Caco-2 (cell line): ENCODE measurements around the gene SHMT2. TPM values are rescaled to one million over a fixed set of nuclear protein-coding genes. Genes with fewer than 3 reads are reported as not detected.

Experiments
- BruUV-seq: library from RNA; stranded (reverse); fragments of 400-500 nt; replicated peaks from 2 replicates; lab custom pipeline; 2021; lab: Mats Ljungman, UMichigan
- CTCF ChIA-PET: fragments of 300-600 bp; sonication (Branson Sonifier 250); formaldehyde crosslinking; loops from one replicate; lab custom pipeline; 2022; ENCODE audit warnings: antibody characterized with exemption; lab: Charles Lee
- POLR2A ChIA-PET: fragments of 300-600 bp; sonication (Branson Sonifier 250); formaldehyde crosslinking; loops from one replicate; lab custom pipeline; 2022; ENCODE audit warnings: antibody characterized with exemption; lab: Charles Lee
- DNase-seq, 2 experiments: peaks; one replicate each; pipeline versions ENCODE4 v3.0.0 to v3.0.0-alpha.2; 2020 to 2022
- H3K27me3 ChIP-seq: replicated peaks from 2 replicates; pipeline ENCODE4 v1.6.0; 2011; ENCODE audit warnings: low read length; ENCODE audit not compliant: control insufficient read depth, insufficient read depth
- H3K36me3 ChIP-seq: 2 replicates; pipeline ENCODE4 v1.5.1; 2011; ENCODE audit warnings: low read length; ENCODE audit not compliant: control insufficient read depth, insufficient read depth
- H3K4me1 ChIP-seq: fragments of 250-450 bp; sonication (Bioruptor Pico); 2 replicates; pipeline ENCODE4 v1.5.1; 2020; ENCODE audit warnings: mild to moderate bottlenecking
- H3K4me3 ChIP-seq: 2 replicates; pipeline ENCODE4 v1.5.1; 2011; ENCODE audit warnings: low read depth, mild to moderate bottlenecking, control low read depth, low read length
- H3K9me3 ChIP-seq: fragments of 250-450 bp; sonication (Bioruptor Pico); 2 replicates; pipeline ENCODE4 v1.5.1; 2020; ENCODE audit warnings: mild to moderate bottlenecking, moderate library complexity
- H3K27ac Mint-ChIP-seq: one replicate; pipeline ENCODE4 v1.8.0; 2022; ENCODE audit warnings: mixed read lengths; ENCODE audit not compliant: unreplicated experiment
- H3K27me3 Mint-ChIP-seq: one replicate; pipeline ENCODE4 v1.8.0; 2022; ENCODE audit warnings: mixed read lengths; ENCODE audit not compliant: insufficient read depth, unreplicated experiment
- H3K36me3 Mint-ChIP-seq: one replicate; pipeline ENCODE4 v1.8.0; 2022; ENCODE audit warnings: mild to moderate bottlenecking, mixed read lengths; ENCODE audit not compliant: insufficient read depth, unreplicated experiment
- H3K4me1 Mint-ChIP-seq: one replicate; pipeline ENCODE4 v1.8.0; 2022; ENCODE audit warnings: low read depth, mixed read lengths; ENCODE audit not compliant: unreplicated experiment
- H3K4me3 Mint-ChIP-seq: one replicate; pipeline ENCODE4 v1.8.0; 2022; ENCODE audit warnings: mild to moderate bottlenecking, moderate library complexity, mixed read lengths; ENCODE audit not compliant: unreplicated experiment
- H3K9me3 Mint-ChIP-seq: one replicate; pipeline ENCODE4 v1.8.0; 2022; ENCODE audit warnings: mixed read lengths; ENCODE audit not compliant: unreplicated experiment
- intact Hi-C: fragments of 100-400 bp; cut with micrococcal nuclease; formaldehyde crosslinking; loops from one replicate; pipeline ENCODE4 v1.10.0; 2022; ENCODE audit not compliant: unreplicated experiment
- total RNA-seq: library from RNA; stranded (reverse); gene quantifications from 2 replicates; pipeline ENCODE4 v1.2.3, GENCODE V29; 2022
- TF ChIP-seq, protein P1 (sequence below), 2 experiments: fragments of 200-600 bp in 1 of 2; IDR thresholded peaks; 1 replicate in 1 of 2; 2 replicates in 1 of 2; pipeline versions ENCODE4 v1.5.1 to v1.8.0; 2011 to 2022; ENCODE audit warnings: antibody characterized with exemption in 1 of 2, control low read depth in 1 of 2, inconsistent platforms in 1 of 2, low read depth in 1 of 2, low read length in 1 of 2, mild to moderate bottlenecking in 1 of 2, moderate library complexity in 1 of 2; ENCODE audit not compliant: insufficient read depth in 1 of 2, severe bottlenecking in 1 of 2, unreplicated experiment in 1 of 2

The SHMT2 gene
- total RNA-seq, 1 experiment from 2014 or later: 466 TPM

DNA sequence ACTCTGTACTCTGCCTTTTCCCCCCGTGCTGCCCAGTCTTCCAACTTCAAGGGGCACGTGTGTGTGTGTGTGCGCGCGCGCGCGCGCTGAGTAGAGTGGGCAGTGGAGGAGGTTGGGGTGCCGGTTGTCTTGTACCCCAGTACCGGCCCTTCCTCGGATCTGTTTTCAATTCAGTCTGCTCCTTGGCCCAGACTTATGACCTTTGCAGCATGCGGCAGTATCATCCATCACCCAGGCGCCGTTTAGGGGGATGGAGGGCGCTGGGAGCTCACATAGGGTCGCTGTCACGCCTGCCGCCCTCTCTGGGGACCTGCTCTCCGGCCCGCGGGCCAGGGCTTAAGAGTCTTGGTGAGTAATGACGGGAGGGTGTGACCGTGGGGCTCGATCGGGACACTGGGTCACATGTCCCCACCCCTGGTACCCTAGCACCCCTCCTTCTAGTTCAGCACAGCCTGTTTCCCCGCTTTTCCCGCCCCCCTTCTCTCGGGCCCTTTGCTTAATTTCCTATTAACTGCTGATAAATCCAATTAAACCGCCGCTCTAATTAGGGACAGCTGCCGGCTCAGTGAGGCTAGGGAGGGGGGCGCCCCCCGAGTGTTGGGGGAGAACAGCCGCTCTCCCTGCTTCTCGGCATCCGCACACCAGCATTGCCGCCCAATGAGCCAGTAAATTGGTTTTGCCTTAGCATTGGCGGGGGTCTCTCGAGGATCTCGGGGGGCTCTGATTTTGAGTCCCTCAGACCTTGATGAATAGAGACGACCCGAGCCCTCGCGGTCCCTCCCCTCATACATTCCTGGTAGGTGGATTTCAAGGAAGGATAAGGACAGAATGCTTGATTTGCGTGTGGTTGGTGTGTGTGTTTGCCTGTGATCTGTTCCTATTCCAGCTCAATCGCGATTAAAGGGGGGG, 12.1 kb downstream of the SHMT2 start:
- H3K27me3 Mint-ChIP-seq: peaks cover 7% of the 10 kb centered on the region
- no peak overlapping the region for H3K4me3 ChIP-seq
- DNase-seq: no peak
- POLR2A ChIA-PET: interaction anchor here (1.8 kb wide), 1 partner anchor 12 kb away, joined by 16 read pairs; the partner anchor contains the start of gene SHMT2
- no TSS peak for BruUV-seq
- peaks cover 43% of the 10 kb centered on the region for H3K4me1 Mint-ChIP-seq
- intact Hi-C loops: no loop called here
- H3K36me3 ChIP-seq: no peaks in the 10 kb centered on the region
- H3K27ac Mint-ChIP-seq: no peak overlapping the region
- no peaks in the 10 kb centered on the region for H3K9me3 ChIP-seq
- peaks cover 19% of the 10 kb centered on the region for H3K4me1 ChIP-seq
- peaks cover 49% of the 10 kb centered on the region for H3K36me3 Mint-ChIP-seq
- H3K9me3 Mint-ChIP-seq: no peaks in the 10 kb centered on the region
- CTCF ChIA-PET: interaction anchor here (0.5 to 6.4 kb wide), 6 partner anchors 12 to 127 kb away, joined by 3 to 80 read pairs (median 10); partner anchors contain the start of gene SHMT2
- H3K4me3 Mint-ChIP-seq: peak overlapping the region; percentile 74
- H3K27me3 ChIP-seq: peaks cover 9% of the 10 kb centered on the region
- TF ChIP-seq, protein P1, sequence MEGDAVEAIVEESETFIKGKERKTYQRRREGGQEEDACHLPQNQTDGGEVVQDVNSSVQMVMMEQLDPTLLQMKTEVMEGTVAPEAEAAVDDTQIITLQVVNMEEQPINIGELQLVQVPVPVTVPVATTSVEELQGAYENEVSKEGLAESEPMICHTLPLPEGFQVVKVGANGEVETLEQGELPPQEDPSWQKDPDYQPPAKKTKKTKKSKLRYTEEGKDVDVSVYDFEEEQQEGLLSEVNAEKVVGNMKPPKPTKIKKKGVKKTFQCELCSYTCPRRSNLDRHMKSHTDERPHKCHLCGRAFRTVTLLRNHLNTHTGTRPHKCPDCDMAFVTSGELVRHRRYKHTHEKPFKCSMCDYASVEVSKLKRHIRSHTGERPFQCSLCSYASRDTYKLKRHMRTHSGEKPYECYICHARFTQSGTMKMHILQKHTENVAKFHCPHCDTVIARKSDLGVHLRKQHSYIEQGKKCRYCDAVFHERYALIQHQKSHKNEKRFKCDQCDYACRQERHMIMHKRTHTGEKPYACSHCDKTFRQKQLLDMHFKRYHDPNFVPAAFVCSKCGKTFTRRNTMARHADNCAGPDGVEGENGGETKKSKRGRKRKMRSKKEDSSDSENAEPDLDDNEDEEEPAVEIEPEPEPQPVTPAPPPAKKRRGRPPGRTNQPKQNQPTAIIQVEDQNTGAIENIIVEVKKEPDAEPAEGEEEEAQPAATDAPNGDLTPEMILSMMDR (IDR thresholded peaks at IDR 0.05; ENCODE audit: insufficient read depth in 1 of 2, low read depth in 1 of 2, low read length in 1 of 2, severe bottlenecking in 1 of 2, unreplicated experiment in 1 of 2): no peak

DNA sequence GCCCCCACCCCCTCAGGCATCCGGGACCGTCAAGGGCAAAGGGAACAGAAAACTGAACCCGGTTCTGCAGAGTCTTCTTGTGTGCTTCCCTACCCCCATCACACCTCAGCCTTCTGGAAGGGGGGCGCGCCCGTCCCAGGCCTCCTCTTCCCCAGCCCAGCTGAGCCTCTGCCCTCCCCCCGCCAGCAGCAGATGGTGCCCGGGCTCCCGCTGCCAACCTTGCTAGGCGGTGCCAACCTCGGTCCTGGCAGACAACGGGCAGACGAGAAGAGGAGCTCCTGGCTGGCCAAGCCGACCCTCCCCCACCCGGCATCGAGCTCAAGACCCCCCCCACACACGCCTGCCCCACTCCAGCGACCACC, 12.8 kb downstream of the SHMT2 start:
- Histone ChIP-seq H3K4me1 (peaks cover 19% of the 10 kb centered on the region), H3K36me3 (no peaks in the 10 kb centered on the region), H3K27me3 (peaks cover 9% of the 10 kb centered on the region), H3K9me3 (no peaks in the 10 kb centered on the region), H3K4me3 (peak overlapping the region; percentile 57; the same call in 1 of the 2 replicates)
- H3K27me3 Mint-ChIP-seq: peaks cover 7% of the 10 kb centered on the region
- intact Hi-C loops: no loop called here
- BruUV-seq: no TSS peak
- no peaks in the 10 kb centered on the region for H3K9me3 Mint-ChIP-seq
- ChIA-PET POLR2A (interaction anchor here (1.8 kb wide), 1 partner anchor 13 kb away, joined by 16 read pairs; the partner anchor contains the start of gene SHMT2), CTCF (interaction anchor here (0.6 to 6.4 kb wide), 19 partner anchors 10 to 217 kb away, joined by 3 to 80 read pairs (median 8); partner anchors contain the start of genes INHBE, NXPH4 and SHMT2)
- TF ChIP-seq, protein P1 (IDR thresholded peaks at IDR 0.05; ENCODE audit: insufficient read depth in 1 of 2, low read depth in 1 of 2, low read length in 1 of 2, severe bottlenecking in 1 of 2, unreplicated experiment in 1 of 2): no peak
- H3K4me1 Mint-ChIP-seq: peaks cover 38% of the 10 kb centered on the region
- H3K4me3 Mint-ChIP-seq: peak overlapping the region; percentile 74
- DNase-seq: no peak
- H3K36me3 Mint-ChIP-seq: peaks cover 43% of the 10 kb centered on the region
- H3K27ac Mint-ChIP-seq: peak overlapping the region; percentile 46
